GM12878 (cell line): Measurements from ENCODE around the gene APCDD1L. TPM values are rescaled to one million over a fixed set of nuclear protein-coding genes. Genes with fewer than 3 reads are reported as not detected.

Experiments used
- ATAC-seq: fragments of 200-7000 bp; cut with Tn5 transposase; 3 replicates; pipeline ENCODE4 v1.9.1; 2020; ENCODE audit warnings: mild to moderate bottlenecking, moderate library complexity
- BruUV-seq: library from RNA; stranded (reverse); fragments of 400-500 nt; replicated peaks from 2 replicates; lab custom pipeline; 2021; lab: Mats Ljungman, UMichigan
- CTCF ChIA-PET: fragments of 300-600 bp; sonication (Branson Sonifier 250); formaldehyde crosslinking; extraction: SDS; loops from one replicate; lab custom pipeline; 2021; ENCODE audit warnings: inconsistent platforms; lab: Yijun Ruan, JAX
- POLR2A ChIA-PET: fragments of 350-600 bp; formaldehyde crosslinking; extraction: SDS; loops from one replicate; lab custom pipeline; 2021; ENCODE audit warnings: inconsistent platforms; lab: Charles Lee
- RAD21 ChIA-PET: fragments of 300-600 bp; sonication (Branson Sonifier 250); formaldehyde crosslinking; loops from one replicate; lab custom pipeline; 2023; ENCODE audit warnings: antibody characterized with exemption; ENCODE audit not compliant: unreplicated experiment; lab: Charles Lee
- SMC1A ChIA-PET: fragments of 300-600 bp; sonication (Branson Sonifier 250); formaldehyde crosslinking; loops from one replicate; lab custom pipeline; 2023; ENCODE audit not compliant: unreplicated experiment, uncharacterized antibody; lab: Charles Lee
- DNase-seq: peaks from one replicate; pipeline ENCODE4 v3.0.0-alpha.2; 2011; ENCODE audit warnings: low read depth, low spot score
- FAIRE-seq: peaks from 3 replicates; lab custom pipeline; 2011; peaks lifted over from hg19 to GRCh38; lab: Jason Lieb, UNC
- H2AFZ ChIP-seq: 2 replicates; pipeline ENCODE4 v1.6.0; 2011; ENCODE audit warnings: low read depth, low read length, control low read depth; ENCODE audit not compliant: control insufficient read depth
- H3K27ac ChIP-seq: 2 replicates; pipeline ENCODE4 v1.5.1; 2011; ENCODE audit warnings: control low read depth; ENCODE audit not compliant: control insufficient read depth, insufficient read depth
- H3K27me3 ChIP-seq, 2 experiments: replicated peaks in 1 of 2; 2 replicates each; pipeline versions ENCODE4 v1.6.0 to v1.6.1; 2011; ENCODE audit warnings: low read length in 1 of 2; ENCODE audit not compliant: control insufficient read depth in 2 of 2, insufficient read depth in 2 of 2
- H3K36me3 ChIP-seq, 2 experiments: 2 replicates each; pipeline ENCODE4 v1.5.1; 2011; ENCODE audit warnings: low read length in 1 of 2; ENCODE audit not compliant: control insufficient read depth in 2 of 2, insufficient read depth in 2 of 2
- H3K4me1 ChIP-seq: 2 replicates; pipeline ENCODE4 v1.6.1; 2011; ENCODE audit warnings: mild to moderate bottlenecking, low read length, moderate library complexity, mixed read lengths; ENCODE audit not compliant: control insufficient read depth, insufficient read depth
- H3K4me2 ChIP-seq: 2 replicates; pipeline ENCODE4 v1.6.0; 2011; ENCODE audit warnings: control low read depth; ENCODE audit not compliant: control insufficient read depth, insufficient read depth
- H3K4me3 ChIP-seq: fragments of 200-600 bp; sonication (generic); 2 replicates; pipeline ENCODE4 v1.5.1; 2016
- H3K79me2 ChIP-seq: 2 replicates; pipeline ENCODE4 v1.6.0; 2011; ENCODE audit warnings: low read length; ENCODE audit not compliant: control insufficient read depth, insufficient read depth
- H3K9ac ChIP-seq: 2 replicates; pipeline ENCODE4 v1.8.0; 2011; ENCODE audit warnings: low read length, control low read depth, mixed read lengths; ENCODE audit not compliant: control insufficient read depth, insufficient read depth
- H3K9me3 ChIP-seq: replicated peaks from 3 replicates; pipeline ENCODE4 v1.5.1; 2011; ENCODE audit warnings: mild to moderate bottlenecking, low read length; ENCODE audit not compliant: control insufficient read depth, insufficient read depth
- H4K20me1 ChIP-seq: 2 replicates; pipeline ENCODE4 v1.6.0; 2011; ENCODE audit not compliant: control insufficient read depth, insufficient read depth
- BHLHE40 ChIP-seq, 2 experiments: fragments of 450-650 bp in 1 of 2; IDR thresholded peaks; 2 replicates each; pipeline ENCODE4 v1.6.1; 2011 to 2017; ENCODE audit warnings: low read depth in 2 of 2, borderline replicate concordance in 1 of 2, improper control_type of control experiment in 1 of 2, low read length in 1 of 2, mild to moderate bottlenecking in 1 of 2
- CHD1 ChIP-seq: IDR thresholded peaks from 2 replicates; pipeline ENCODE4 v1.6.1; 2012; ENCODE audit warnings: low read depth, low read length, improper control_type of control experiment
- CHD4 ChIP-seq: fragments of 200-600 bp; sonication (generic); IDR thresholded peaks from 2 replicates; pipeline ENCODE4 v1.6.1; 2016; ENCODE audit warnings: mild to moderate bottlenecking
- IKZF1 ChIP-seq: fragments of 450-650 bp; conservative IDR thresholded peaks from 2 replicates; pipeline ENCODE4 v1.6.1; 2017; ENCODE audit warnings: antibody characterized with exemption, mild to moderate bottlenecking
- IRF5 ChIP-seq: fragments of 450-650 bp; IDR thresholded peaks from 2 replicates; pipeline ENCODE4 v1.6.1; 2017; ENCODE audit warnings: borderline replicate concordance
- KLF5 ChIP-seq: fragments of 450-650 bp; IDR thresholded peaks from 2 replicates; pipeline ENCODE4 v1.6.1; 2014; ENCODE audit warnings: mild to moderate bottlenecking; ENCODE audit not compliant: partially characterized antibody
- MYB ChIP-seq: fragments of 150-350 bp; IDR thresholded peaks from 2 replicates; pipeline ENCODE4 v1.6.1; 2014; ENCODE audit warnings: mild to moderate bottlenecking, low read depth, low read length, borderline replicate concordance
- NFYB ChIP-seq: IDR thresholded peaks from 2 replicates; pipeline ENCODE4 v1.6.1; 2011; ENCODE audit warnings: low read depth, mild to moderate bottlenecking, low read length, improper control_type of control experiment, moderate library complexity; ENCODE audit not compliant: insufficient read depth
- NR2C1 ChIP-seq: fragments of 450-650 bp; IDR thresholded peaks from 2 replicates; pipeline ENCODE4 v1.6.1; 2017; ENCODE audit warnings: antibody characterized with exemption, mild to moderate bottlenecking, moderate library complexity
- RBBP5 ChIP-seq: fragments of 200-600 bp; sonication (generic); conservative IDR thresholded peaks from 2 replicates; pipeline ENCODE4 v1.6.1; 2016
- SPI1 ChIP-seq: IDR thresholded peaks from 2 replicates; pipeline ENCODE4 v1.6.1; 2011; ENCODE audit warnings: low read depth, mild to moderate bottlenecking, low read length, moderate library complexity, borderline replicate concordance; ENCODE audit not compliant: insufficient read depth
- SUPT20H ChIP-seq: IDR thresholded peaks from 2 replicates; pipeline ENCODE4 v1.6.1; 2011; ENCODE audit warnings: low read depth, mild to moderate bottlenecking, low read length, moderate library complexity, borderline replicate concordance; ENCODE audit not compliant: control insufficient read depth
- TBL1XR1 ChIP-seq: IDR thresholded peaks from 2 replicates; pipeline ENCODE4 v1.6.1; 2012; ENCODE audit warnings: low read depth, low read length, improper control_type of control experiment
- ZBTB33 ChIP-seq: fragments of 450-650 bp; IDR thresholded peaks from 2 replicates; pipeline ENCODE4 v1.6.1; 2017; ENCODE audit warnings: mild to moderate bottlenecking
- WGBS: methylation state at CpG from one replicate; pipeline ENCODE4 v1.1.6; 2016; ENCODE audit warnings: low lambda C conversion rate; ENCODE audit not compliant: insufficient replicate concordance, insufficient coverage; ENCODE audit errors: missing lambda C conversion rate; 5-methylcytosine and 5-hydroxymethylcytosine counted together
- in situ Hi-C: fragments of 300-500 bp; cut with MboI; formaldehyde crosslinking; loops from 9 replicates; pipeline ENCODE4 v1.14.3; 2018; ENCODE audit warnings: mixed read lengths
- intact Hi-C: fragments of 100-400 bp; cut with micrococcal nuclease; formaldehyde crosslinking; loops from one replicate; pipeline ENCODE4 v1.14.2; 2022; ENCODE audit not compliant: unreplicated experiment
- polyA plus RNA-seq, 11 experiments: library from polyadenylated mRNA; depleted of rRNA in 4 of 11; unstranded in 6 of 11; stranded (reverse) in 5 of 11; fragments of >200 nt; fragmentation: Nextera tagmentation in 4 of 11; fragmentation: Illumina TruSeq in 1 of 11; extraction: Ambion mirVana in 4 of 11; extraction: Trizol in 1 of 11; gene quantifications; 1 replicate in 1 of 11; 2 replicates in 10 of 11; pipeline versions ENCODE4 v1.2.1 to v1.2.3, GENCODE V29; 2011 to 2016; ENCODE audit warnings: inconsistent platforms in 2 of 11, missing spikeins in 2 of 11, low read depth in 1 of 11
- total RNA-seq, 4 experiments: library from RNA; depleted of rRNA in 3 of 4; stranded (reverse); fragments of >200 nt in 3 of 4; fragmentation: Illumina TruSeq in 1 of 4; extraction: Trizol in 1 of 4; gene quantifications; 2 replicates each; pipeline versions ENCODE4 v1.2.1 to v1.2.3, GENCODE V29; 2013 to 2021

Gene APCDD1L
- total and polyA plus RNA-seq, 10 of the 15 experiments (the other 5 are each of a cell fraction or from before 2014, with no cell fraction given), result 0.14 to 0.50 TPM; not detected in 8

- Histone ChIP-seq H3K27me3 (no peaks in the 10 kb centered on the region; a peak in 1 of 4 replicates), H3K79me2 (no peaks in the 10 kb centered on the region), H4K20me1 (no peaks in the 10 kb centered on the region), H3K27ac (no peak overlapping the region), H3K9ac (no peak overlapping the region), H3K4me3 (no peak overlapping the region), H3K4me2 (no peak overlapping the region), H2AFZ (no peak overlapping the region), H3K36me3 (no peaks in the 10 kb centered on the region), H3K9me3 (no peaks in the 10 kb centered on the region; the same call in 1 of the 3 replicates), H3K4me1 (no peaks in the 10 kb centered on the region)
- FAIRE-seq, result no peak
- ATAC-seq, result no peak
- POLR2A ChIA-PET, result no interaction called here
- intact Hi-C loops (no loop called here), in situ Hi-C loops (no loop called here)
- no TSS peak for BruUV-seq
- CTCF ChIA-PET, result no interaction called here
- WGBS, result 12% methylated on average over 4 of the region's 4 CpGs
- no peak for TF ChIP-seq ZBTB33
- no peak for TF ChIP-seq BHLHE40 (IDR thresholded peaks at IDR 0.05; ENCODE audit: borderline replicate concordance in 1 of 2, low read depth in 2 of 2, low read length in 1 of 2)
- TF ChIP-seq SPI1, result no peak
- no peak for TF ChIP-seq NFYB
- no peak for TF ChIP-seq RBBP5
- no peak for TF ChIP-seq NR2C1
- no peak for TF ChIP-seq CHD4
- no peak for TF ChIP-seq IRF5
- no peak for TF ChIP-seq MYB
- no peak for TF ChIP-seq CHD1
- no peak for TF ChIP-seq KLF5
- no peak for TF ChIP-seq IKZF1
- TF ChIP-seq TBL1XR1, result no peak
- no peak for TF ChIP-seq SUPT20H
- SMC1A ChIA-PET, result no interaction called here
- RAD21 ChIA-PET, result no interaction called here
- no peak for DNase-seq
Measured at GRCh38 chr20:58492795-58493524, 22.2 kb downstream of the APCDD1L start.
